SU-DHL-6 (cell line): ENCODE data around the gene ANO9.

ENCODE experiments used
- H2AFZ ChIP-seq: fragments of 200-600 bp; sonication (generic); 2 replicates; pipeline ENCODE4 v1.6.1; 2014; ENCODE audit warnings: low read depth, mild to moderate bottlenecking, moderate library complexity, mixed read lengths, antibody characterized with exemption, low read length; ENCODE audit not compliant: severe bottlenecking
- H3F3A ChIP-seq: fragments of 200-600 bp; shearing (Covaris generic); 2 replicates; pipeline ENCODE4 v1.6.0; 2016; ENCODE audit warnings: antibody characterized with exemption, mild to moderate bottlenecking; ENCODE audit not compliant: insufficient read depth
- H3K27ac ChIP-seq: fragments of 200-600 bp; sonication (generic); 2 replicates; pipeline ENCODE4 v1.5.1; 2016; ENCODE audit warnings: low read depth, mild to moderate bottlenecking, low read length, moderate library complexity, mixed read lengths
- H3K27me3 ChIP-seq: fragments of 200-600 bp; sonication (generic), shearing (Covaris generic); 2 replicates; pipeline ENCODE4 v1.6.0; 2014; ENCODE audit warnings: mild to moderate bottlenecking, low read length
- H3K36me3 ChIP-seq: fragments of 200-600 bp; sonication (generic); 2 replicates; pipeline ENCODE4 v1.6.1; 2014; ENCODE audit warnings: mild to moderate bottlenecking, low read length, mixed read lengths
- H3K4me2 ChIP-seq: fragments of 300-600, 200-600 bp; shearing (Covaris generic), sonication (generic); 2 replicates; pipeline ENCODE4 v1.6.0; 2014; ENCODE audit warnings: low read length, low read depth, mild to moderate bottlenecking; ENCODE audit not compliant: poor library complexity, severe bottlenecking
- H3K4me3 ChIP-seq: fragments of 200-600 bp; sonication (generic); 2 replicates; pipeline ENCODE4 v1.5.1; 2014; ENCODE audit warnings: antibody characterized with exemption, low read length, mild to moderate bottlenecking, mixed read lengths; ENCODE audit not compliant: insufficient read depth, poor library complexity, severe bottlenecking
- H3K79me2 ChIP-seq: fragments of 200-600 bp; sonication (generic); 2 replicates; pipeline ENCODE4 v1.6.1; 2014; ENCODE audit warnings: mild to moderate bottlenecking, low read length, moderate library complexity; ENCODE audit not compliant: insufficient read depth
- H3K9ac ChIP-seq: fragments of 200-600 bp; sonication (generic); 2 replicates; pipeline ENCODE4 v1.7.0; 2014; ENCODE audit warnings: mild to moderate bottlenecking, low read length
- H3K9me2 ChIP-seq: fragments of 200-600 bp; sonication (generic); replicated peaks from 2 replicates; pipeline ENCODE4 v1.6.1; 2014; ENCODE audit warnings: low read length; ENCODE audit not compliant: insufficient read depth
- H3K9me3 ChIP-seq: fragments of 200-600 bp; sonication (generic); 2 replicates; pipeline ENCODE4 v1.6.1; 2014; ENCODE audit warnings: low read length, mixed read lengths; ENCODE audit not compliant: insufficient read depth
- H4K20me1 ChIP-seq: fragments of 200-600 bp; sonication (generic); 2 replicates; pipeline ENCODE4 v1.6.1; 2014; ENCODE audit warnings: low read depth, mild to moderate bottlenecking, antibody characterized with exemption, low read length, moderate library complexity, mixed read lengths
- CTCF ChIP-seq: fragments of 200-600 bp; sonication (generic); IDR thresholded peaks from one replicate; pipeline ENCODE4 v1.5.1; 2017; ENCODE audit warnings: antibody characterized with exemption, mild to moderate bottlenecking, low read length, moderate library complexity; ENCODE audit not compliant: insufficient read depth, poor library complexity, severe bottlenecking
- EZH2phosphoT487 ChIP-seq: fragments of 200-600 bp; sonication (generic), shearing (Covaris generic); conservative IDR thresholded peaks from 2 replicates; pipeline ENCODE4 v1.6.1; 2018; ENCODE audit warnings: mild to moderate bottlenecking, antibody characterized with exemption, low read length, moderate library complexity, mixed read lengths

Gene ANO9

GRCh38 chr11:424232-424631 lies 17.6 kb downstream of the ANO9 start:
- Histone ChIP-seq H3K9ac (no peak overlapping the region), H3K9me3 (no peaks in the 10 kb centered on the region), H4K20me1 (no peaks in the 10 kb centered on the region), H3K4me3 (no peak overlapping the region), H3K36me3 (no peaks in the 10 kb centered on the region), H3F3A (no peaks in the 10 kb centered on the region), H3K27ac (no peak overlapping the region), H3K79me2 (no peaks in the 10 kb centered on the region), H2AFZ (no peak overlapping the region), H3K4me2 (no peak overlapping the region), H3K9me2 (no peaks in the 10 kb centered on the region), H3K27me3 (no peaks in the 10 kb centered on the region)
- no peak for TF ChIP-seq EZH2phosphoT487
- no peak for TF ChIP-seq CTCF

- Histone ChIP-seq H4K20me1 (no peaks in the 10 kb centered on the region), H3K9me2 (no peaks in the 10 kb centered on the region), H3K27me3 (no peaks in the 10 kb centered on the region), H3K9ac (no peak overlapping the region), H3K79me2 (no peaks in the 10 kb centered on the region), H3K27ac (no peak overlapping the region), H3K4me2 (no peak overlapping the region), H2AFZ (no peak overlapping the region), H3F3A (no peaks in the 10 kb centered on the region), H3K4me3 (no peak overlapping the region), H3K9me3 (no peaks in the 10 kb centered on the region), H3K36me3 (no peaks in the 10 kb centered on the region)
- TF ChIP-seq CTCF (no peak), EZH2phosphoT487 (no peak)
Observed at GRCh38 chr11:422249-422656, 19.6 kb downstream of the ANO9 start.

- Histone ChIP-seq H3K9me2 (no peaks in the 10 kb centered on the region), H3K9me3 (no peaks in the 10 kb centered on the region), H3K27me3 (no peaks in the 10 kb centered on the region), H3K4me3 (no peak overlapping the region), H4K20me1 (no peaks in the 10 kb centered on the region), H3F3A (no peaks in the 10 kb centered on the region), H3K4me2 (no peak overlapping the region), H3K9ac (no peak overlapping the region), H3K36me3 (no peaks in the 10 kb centered on the region), H3K27ac (no peak overlapping the region), H3K79me2 (no peaks in the 10 kb centered on the region), H2AFZ (no peak overlapping the region)
- TF ChIP-seq EZH2phosphoT487 (no peak), CTCF (no peak)
Observed at GRCh38 chr11:420911-421321, 20.9 kb downstream of the ANO9 start.
